DOHH2 (cell line): Measurements from ENCODE around the gene GLP2R.

Experiments used
- H3F3A ChIP-seq: fragments of 200-600 bp; sonication (generic), shearing (Covaris generic); 2 replicates; pipeline ENCODE4 v1.6.0; 2016; ENCODE audit warnings: antibody characterized with exemption, mild to moderate bottlenecking; ENCODE audit not compliant: control insufficient read depth, insufficient read depth
- H3K27ac ChIP-seq: fragments of 200-600 bp; sonication (generic); 2 replicates; pipeline ENCODE4 v1.5.1; 2014; ENCODE audit warnings: low read depth, mild to moderate bottlenecking, low read length, moderate library complexity
- H3K27me3 ChIP-seq: fragments of 200-600 bp; sonication (generic); 2 replicates; pipeline ENCODE4 v1.6.1; 2014; ENCODE audit warnings: mild to moderate bottlenecking, low read length, mixed read lengths; ENCODE audit not compliant: control insufficient read depth
- H3K36me3 ChIP-seq: fragments of 200-600 bp; sonication (generic); 2 replicates; pipeline ENCODE4 v1.6.1; 2014; ENCODE audit warnings: mild to moderate bottlenecking, low read length, moderate library complexity, mixed read lengths; ENCODE audit not compliant: control insufficient read depth
- H3K4me1 ChIP-seq: fragments of 200-600 bp; sonication (generic); 2 replicates; pipeline ENCODE4 v1.6.1; 2014; ENCODE audit warnings: mild to moderate bottlenecking, low read length, mixed read lengths; ENCODE audit not compliant: control insufficient read depth
- H3K4me2 ChIP-seq: fragments of 200-600 bp; sonication (generic); 2 replicates; pipeline ENCODE4 v1.6.0; 2014; ENCODE audit warnings: mild to moderate bottlenecking, low read length, moderate library complexity
- H3K4me3 ChIP-seq: fragments of 200-600 bp; sonication (generic); 2 replicates; pipeline ENCODE4 v1.5.1; 2014; ENCODE audit warnings: mild to moderate bottlenecking, low read length, mixed read lengths
- H3K79me2 ChIP-seq: fragments of 200-600 bp; sonication (generic); 2 replicates; pipeline ENCODE4 v1.6.1; 2014; ENCODE audit warnings: mild to moderate bottlenecking, low read length, mixed read lengths; ENCODE audit not compliant: control insufficient read depth
- H3K9me2 ChIP-seq: fragments of 200-600 bp; sonication (generic); replicated peaks from 2 replicates; pipeline ENCODE4 v1.6.1; 2014; ENCODE audit warnings: mild to moderate bottlenecking, low read length, mixed read lengths; ENCODE audit not compliant: control insufficient read depth
- H3K9me3 ChIP-seq: fragments of 200-600 bp; sonication (generic); 2 replicates; pipeline ENCODE4 v1.6.1; 2014; ENCODE audit warnings: antibody characterized with exemption, low read length, mixed read lengths; ENCODE audit not compliant: control insufficient read depth, insufficient read depth
- H4K20me1 ChIP-seq: fragments of 200-600 bp; sonication (generic); 2 replicates; pipeline ENCODE4 v1.6.0; 2014; ENCODE audit warnings: low read depth, mild to moderate bottlenecking, antibody characterized with exemption, low read length, moderate library complexity; ENCODE audit not compliant: control insufficient read depth, insufficient read depth
- CTCF ChIP-seq: fragments of 200-600 bp; sonication (generic); IDR thresholded peaks from one replicate; pipeline ENCODE4 v1.5.1; 2014; ENCODE audit warnings: antibody characterized with exemption, mild to moderate bottlenecking, low read depth, low read length; ENCODE audit not compliant: poor library complexity, severe bottlenecking
- EZH2phosphoT487 ChIP-seq: fragments of 200-600 bp; sonication (generic); IDR thresholded peaks from 2 replicates; pipeline ENCODE4 v1.6.1; 2017; ENCODE audit warnings: borderline replicate concordance, mild to moderate bottlenecking, antibody characterized with exemption, low read length, moderate library complexity, mixed read lengths

GLP2R gene

GRCh38 chr17:9859781-9860180, 34.1 kb downstream of the GLP2R start:
- H3K9me2 ChIP-seq, result no peaks in the 10 kb centered on the region
- no peak overlapping the region for H3K27ac ChIP-seq
- H3F3A ChIP-seq, result no peaks in the 10 kb centered on the region
- no peaks in the 10 kb centered on the region for H3K27me3 ChIP-seq
- no peak overlapping the region for H3K4me2 ChIP-seq
- peaks cover 6% of the 10 kb centered on the region; the same call in 1 of the 2 replicates for H3K9me3 ChIP-seq
- no peaks in the 10 kb centered on the region for H4K20me1 ChIP-seq
- no peaks in the 10 kb centered on the region for H3K79me2 ChIP-seq
- no peaks in the 10 kb centered on the region for H3K36me3 ChIP-seq
- no peak overlapping the region for H3K4me3 ChIP-seq
- H3K4me1 ChIP-seq, result no peaks in the 10 kb centered on the region
- TF ChIP-seq CTCF, result no peak
- TF ChIP-seq EZH2phosphoT487, result no peak

GRCh38 chr17:9860851-9861250, 35.1 kb downstream of the GLP2R start:
- no peak overlapping the region for H3K4me2 ChIP-seq
- H3F3A ChIP-seq, result no peaks in the 10 kb centered on the region
- H3K9me2 ChIP-seq, result no peaks in the 10 kb centered on the region
- no peak overlapping the region for H3K4me3 ChIP-seq
- no peak for TF ChIP-seq EZH2phosphoT487
- TF ChIP-seq CTCF, result no peak
- H3K27me3 ChIP-seq, result no peaks in the 10 kb centered on the region
- peaks cover 6% of the 10 kb centered on the region; the same call in 1 of the 2 replicates for H3K9me3 ChIP-seq
- no peaks in the 10 kb centered on the region for H3K4me1 ChIP-seq
- H3K36me3 ChIP-seq, result no peaks in the 10 kb centered on the region
- H3K79me2 ChIP-seq, result no peaks in the 10 kb centered on the region
- H3K27ac ChIP-seq, result no peak overlapping the region
- H4K20me1 ChIP-seq, result no peaks in the 10 kb centered on the region

GRCh38 chr17:9862220-9862619, 36.5 kb downstream of the GLP2R start:
- H3K36me3 ChIP-seq, result no peaks in the 10 kb centered on the region
- H3K9me3 ChIP-seq, result peaks cover 6% of the 10 kb centered on the region; the same call in 1 of the 2 replicates
- H3K27ac ChIP-seq, result no peak overlapping the region
- H3F3A ChIP-seq, result no peaks in the 10 kb centered on the region
- H3K4me1 ChIP-seq, result no peaks in the 10 kb centered on the region
- no peak for TF ChIP-seq CTCF
- TF ChIP-seq EZH2phosphoT487, result no peak
- no peak overlapping the region for H3K4me3 ChIP-seq
- no peaks in the 10 kb centered on the region for H3K79me2 ChIP-seq
- no peaks in the 10 kb centered on the region for H3K27me3 ChIP-seq
- no peaks in the 10 kb centered on the region for H4K20me1 ChIP-seq
- no peaks in the 10 kb centered on the region for H3K9me2 ChIP-seq
- H3K4me2 ChIP-seq, result no peak overlapping the region
